NCI-H524 treated with DMSO at 0.1 percent for 48 hours (cell line): ENCODE data around the gene UTRN.

Source experiments
- DNase-seq: peaks from one replicate; lab custom pipeline; 2025; lab: John Stamatoyannopoulos, UW

The UTRN gene

DNA sequence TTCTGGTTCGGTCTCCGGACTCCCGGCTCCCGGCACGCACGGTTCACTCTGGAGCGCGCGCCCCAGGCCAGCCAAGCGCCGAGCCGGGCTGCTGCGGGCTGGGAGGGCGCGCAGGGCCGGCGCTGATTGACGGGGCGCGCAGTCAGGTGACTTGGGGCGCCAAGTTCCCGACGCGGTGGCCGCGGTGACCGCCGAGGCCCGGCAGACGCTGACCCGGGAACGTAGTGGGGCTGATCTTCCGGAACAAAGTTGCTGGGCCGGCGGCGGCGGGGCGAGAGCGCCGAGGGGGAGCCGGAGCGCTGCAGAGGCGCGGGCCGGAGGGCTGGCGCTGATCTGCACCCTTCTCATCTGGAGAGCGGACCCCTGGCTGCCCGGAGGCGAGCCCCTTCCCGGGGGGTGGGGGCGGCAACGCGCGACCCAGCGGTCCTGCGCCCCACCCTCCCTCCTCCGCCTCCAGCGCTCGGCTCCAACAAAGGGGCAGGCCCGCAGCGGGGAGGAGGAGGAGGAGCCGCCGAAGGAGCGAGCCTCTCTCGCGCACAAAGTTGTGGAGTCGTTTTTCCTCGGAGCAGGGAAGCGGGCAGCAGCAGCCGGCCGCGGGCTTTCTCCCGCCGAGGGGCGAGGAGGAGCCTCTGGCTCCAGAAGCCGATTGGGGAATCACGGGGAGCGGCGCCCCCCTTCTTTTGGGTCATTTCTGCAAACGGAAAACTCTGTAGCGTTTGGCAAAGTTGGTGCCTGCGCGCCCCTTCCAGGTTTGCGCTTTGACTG lies at the start of gene UTRN:
UTRN (plus strand) TSS at position 553 of the 765 bp plus-strand sequence. CDS start 6,494 bp downstream, outside the sequence.
- peak; percentile 21 for DNase-seq

DNA sequence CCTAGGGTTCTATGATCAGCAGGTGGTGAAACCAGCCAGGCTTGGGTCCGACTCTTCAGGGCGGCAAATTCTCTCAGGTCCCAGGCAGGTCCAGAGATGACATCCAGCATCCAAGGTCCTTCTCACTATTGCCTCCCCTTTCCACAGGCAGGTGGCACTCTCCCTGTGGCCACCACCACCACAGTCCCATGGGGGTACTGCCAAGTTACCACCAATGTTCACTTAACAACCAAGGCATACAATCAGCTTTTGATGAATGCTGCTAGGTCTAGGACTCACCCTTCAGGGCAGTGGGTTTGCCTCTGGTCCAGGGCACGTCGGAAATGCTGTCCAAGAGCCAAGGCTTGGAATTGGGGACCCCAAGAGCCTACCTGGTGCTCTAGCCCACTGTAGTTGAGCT lies 40.4 kb upstream of the UTRN start:
- no peak for DNase-seq

GRCh38 chr6:144246988-144247387 lies 38.1 kb upstream of the UTRN start:
- DNase-seq: no peak

DNA sequence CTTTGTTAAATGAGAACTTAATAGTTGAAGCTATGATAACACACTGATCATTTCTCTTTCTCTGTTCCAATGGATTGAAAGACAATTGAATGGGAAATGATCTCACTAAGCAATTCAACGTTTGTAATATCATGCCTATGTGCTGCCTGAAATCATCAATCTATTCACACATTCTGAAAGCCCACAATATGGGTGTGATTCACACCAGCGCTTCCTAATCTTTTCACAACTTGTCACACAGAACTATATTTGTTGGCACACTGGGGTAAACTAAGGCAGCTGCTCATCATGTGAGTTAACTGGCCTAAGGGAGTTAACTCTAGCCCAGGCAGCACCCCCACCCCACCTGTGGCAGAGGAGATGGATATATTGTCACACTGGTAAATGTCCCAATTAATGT lies 37.1 kb upstream of the UTRN start:
- DNase-seq: no peak

- DNase-seq: no peak
Measured at GRCh38 chr6:144248476-144249301, 36.4 kb upstream of the UTRN start.

- no peak for DNase-seq
Measured at GRCh38 chr6:144250276-144250675, 34.9 kb upstream of the UTRN start.

GRCh38 chr6:144252259-144252658 lies 32.9 kb upstream of the UTRN start:
- DNase-seq: no peak

- no peak for DNase-seq
Measured at GRCh38 chr6:144259986-144260385, 25.1 kb upstream of the UTRN start.

GRCh38 chr6:144262470-144263369 lies 22.4 kb upstream of the UTRN start:
- DNase-seq: no peak

- no peak for DNase-seq
Measured at GRCh38 chr6:144263786-144264185, 21.3 kb upstream of the UTRN start.

- DNase-seq: no peak
Measured at GRCh38 chr6:144264270-144265060, 20.7 kb upstream of the UTRN start.

- DNase-seq: no peak
Measured at GRCh38 chr6:144265061-144265357, 20.1 kb upstream of the UTRN start.

DNA sequence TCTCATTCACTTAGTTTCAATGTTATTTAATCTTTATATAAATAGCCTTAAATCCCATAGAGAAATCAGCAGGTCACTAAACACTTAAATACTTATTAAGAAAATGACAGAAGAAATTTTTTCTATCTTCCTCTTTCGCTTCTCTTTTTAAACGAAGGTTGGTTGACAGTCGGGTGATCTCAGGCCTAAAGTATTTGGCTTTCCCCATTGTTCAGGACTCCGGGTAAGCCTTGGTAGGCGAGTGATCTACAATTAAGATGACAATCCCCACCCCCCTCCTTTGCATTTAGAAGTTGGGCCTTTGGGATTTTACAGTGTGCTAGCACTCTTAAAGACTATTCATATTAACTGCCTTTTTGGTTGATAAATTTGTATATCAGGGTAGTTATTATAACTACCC lies 19.7 kb upstream of the UTRN start:
- DNase-seq: no peak

- DNase-seq: peak; percentile 94
Measured at GRCh38 chr6:144266091-144266649, 19.0 kb upstream of the UTRN start.

- DNase-seq: no peak
Measured at GRCh38 chr6:144268794-144269349, 16.3 kb upstream of the UTRN start.

DNA sequence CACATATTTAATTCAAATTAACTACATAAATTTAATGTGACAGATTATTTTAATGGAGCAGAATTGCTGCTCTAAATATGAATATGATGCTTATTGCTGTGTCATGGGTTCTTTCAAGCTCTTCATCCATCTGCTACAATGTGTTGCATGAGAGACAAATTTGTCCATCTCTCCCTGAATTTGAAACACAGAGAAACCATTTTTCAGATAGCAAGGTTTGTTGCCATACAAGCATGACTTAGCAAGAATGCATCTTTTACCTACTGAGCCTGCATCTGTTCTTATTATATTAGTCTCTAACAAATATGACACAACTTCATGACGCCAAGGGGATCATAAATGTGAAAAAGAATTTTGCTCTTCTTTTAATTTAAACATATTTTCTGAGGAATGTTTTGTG lies 8.0 kb upstream of the UTRN start:
- DNase-seq: no peak

- DNase-seq: no peak
Measured at GRCh38 chr6:144277605-144278227, 7.4 kb upstream of the UTRN start.

DNA sequence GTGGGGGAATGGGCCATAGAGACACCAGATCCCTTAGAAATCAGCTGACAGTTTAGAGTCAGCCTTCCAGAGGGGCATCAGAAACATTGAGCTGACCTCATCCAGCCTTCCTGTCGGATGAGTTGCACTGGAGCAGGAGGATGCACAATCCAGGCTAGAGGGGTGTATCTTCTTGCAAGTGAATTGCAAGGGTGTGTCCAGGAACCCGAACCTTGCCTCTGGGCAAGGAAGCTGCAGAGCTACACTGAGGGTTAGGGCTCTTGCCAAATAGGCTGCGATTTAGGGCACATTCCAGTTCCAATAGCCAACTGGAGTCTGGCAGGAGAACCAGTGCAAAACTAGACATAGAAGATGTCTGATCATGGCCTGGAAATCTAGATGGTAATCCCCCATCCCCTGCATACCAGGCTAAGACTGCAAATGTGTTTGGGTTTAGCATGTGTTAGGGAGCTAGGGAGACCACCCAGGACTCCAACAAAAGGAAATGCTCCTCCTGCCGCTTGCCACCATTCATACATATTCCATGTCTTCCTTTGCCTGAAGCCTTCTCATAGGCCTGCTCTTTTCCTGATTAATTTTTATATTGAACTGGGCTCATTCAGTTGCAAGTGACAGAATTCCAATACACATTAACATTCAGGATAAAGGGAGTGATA lies 6.3 kb upstream of the UTRN start:
- no peak for DNase-seq

- DNase-seq: no peak
Measured at GRCh38 chr6:144279484-144280150, 5.5 kb upstream of the UTRN start.
